Measurements from ENCODE around the gene ADGRL1. TPM values are rescaled to one million over a fixed set of nuclear protein-coding genes. Genes with fewer than 3 reads are reported as not detected.

ADGRL1 gene
- total RNA-seq, 1 experiment from 2014 or later, result 117 TPM

DNA sequence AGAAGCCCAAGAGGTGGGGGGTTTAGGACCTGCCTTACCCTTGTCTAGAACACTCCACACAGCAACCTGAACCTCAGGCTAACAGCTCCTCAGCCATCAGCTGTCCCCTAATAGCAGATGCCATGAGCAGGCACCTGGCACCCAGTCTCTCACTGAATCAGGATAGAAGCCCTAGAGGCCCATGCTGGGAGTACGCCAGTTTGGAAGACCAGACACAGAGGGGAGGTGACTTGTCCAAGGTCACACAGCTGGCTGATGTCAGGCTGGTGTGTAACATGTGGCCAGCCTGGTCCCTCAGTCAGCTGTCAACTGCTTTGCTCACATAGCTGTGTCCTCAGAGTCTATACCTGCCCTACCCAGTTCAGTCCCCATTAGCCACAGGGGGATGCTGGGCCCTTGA is 102.7 kb downstream of the ADGRL1 start:
- no CpG with 5 or more reads among the region's 1 CpG for WGBS (ENCODE audit: extremely low coverage, insufficient read length, low lambda C conversion rate)
- no peak overlapping the region for H3T11ph ChIP-seq (ENCODE audit: low read length)
- H3K9me3 Mint-ChIP-seq, result no peaks in the 10 kb centered on the region

More for the DNA sequence above, 102.7 kb downstream of the ADGRL1 start:
- H3K27me3 Mint-ChIP-seq (ENCODE audit: low read depth), result no peaks in the 10 kb centered on the region
- H3K36me3 Mint-ChIP-seq (ENCODE audit: insufficient read depth in 1 of 3, low read depth in 3 of 3), result peaks cover 2 to 24% (median 8%) of the 10 kb centered on the region in 3 experiments; a peak in 4 of 7 replicates
- Histone ChIP-seq H3K4ac (ENCODE audit: low read depth, low read length) (no peak overlapping the region), H4K5ac (ENCODE audit: insufficient read length, low read depth, low read length) (no peak overlapping the region), H3K79me1 (ENCODE audit: insufficient read depth, low read depth, low read length, poor library complexity, severe bottlenecking) (no peaks in the 10 kb centered on the region), H3K27me3 (ENCODE audit: insufficient read depth, low read length) (no peaks in the 10 kb centered on the region), H2AFZ (ENCODE audit: low read length) (no peak overlapping the region), H4K20me1 (ENCODE audit: control insufficient read depth, insufficient read depth, insufficient read length) (no peaks in the 10 kb centered on the region), H3K27ac (ENCODE audit: insufficient read length, low read depth, low read length) (no peak overlapping the region), H2BK15ac (ENCODE audit: low read depth, low read length) (no peak overlapping the region), H4K8ac (replicated peaks; ENCODE audit: insufficient read length, low read depth, low read length) (no peak overlapping the region), H2BK120ac (ENCODE audit: low read depth, low read length, poor library complexity, severe bottlenecking) (no peak overlapping the region), H2BK5ac (ENCODE audit: insufficient read length, low read length) (no peak overlapping the region), H3K56ac (ENCODE audit: insufficient read length, low read depth, low read length) (no peak overlapping the region), H2AK5ac (ENCODE audit: insufficient read length, low read length) (no peak overlapping the region), H3K14ac (ENCODE audit: insufficient read depth, low read length) (no peak overlapping the region), H2BK12ac (ENCODE audit: insufficient read length, low read depth, low read length) (no peak overlapping the region), H3K18ac (ENCODE audit: insufficient read length, low read depth, low read length) (no peak overlapping the region), H4K91ac (ENCODE audit: insufficient read length, low read depth, low read length) (no peak overlapping the region), H3K23ac (ENCODE audit: insufficient read length, low read depth, low read length) (no peak overlapping the region), H3K9ac (ENCODE audit: extremely low read depth, insufficient read length, low read length) (no peak overlapping the region), H3K4me2 (ENCODE audit: insufficient read depth, insufficient read length, low read length) (no peak overlapping the region), H2BK20ac (ENCODE audit: low read depth, low read length, poor library complexity, severe bottlenecking) (no peak overlapping the region), H3K9me3 (ENCODE audit: control insufficient read depth, low read depth, low read length) (no peaks in the 10 kb centered on the region), H3K23me2 (ENCODE audit: insufficient read length, low read depth, low read length, poor library complexity, severe bottlenecking) (no peaks in the 10 kb centered on the region), H3K4me1 (ENCODE audit: insufficient read depth, low read length) (no peaks in the 10 kb centered on the region), H3K79me2 (ENCODE audit: insufficient read depth, low read length) (no peaks in the 10 kb centered on the region)
- no peak overlapping the region for H3K27ac Mint-ChIP-seq
- H3K4me3 Mint-ChIP-seq, result no peak overlapping the region
- DNase-seq, result no peak
- TF ChIP-seq, protein P1, sequence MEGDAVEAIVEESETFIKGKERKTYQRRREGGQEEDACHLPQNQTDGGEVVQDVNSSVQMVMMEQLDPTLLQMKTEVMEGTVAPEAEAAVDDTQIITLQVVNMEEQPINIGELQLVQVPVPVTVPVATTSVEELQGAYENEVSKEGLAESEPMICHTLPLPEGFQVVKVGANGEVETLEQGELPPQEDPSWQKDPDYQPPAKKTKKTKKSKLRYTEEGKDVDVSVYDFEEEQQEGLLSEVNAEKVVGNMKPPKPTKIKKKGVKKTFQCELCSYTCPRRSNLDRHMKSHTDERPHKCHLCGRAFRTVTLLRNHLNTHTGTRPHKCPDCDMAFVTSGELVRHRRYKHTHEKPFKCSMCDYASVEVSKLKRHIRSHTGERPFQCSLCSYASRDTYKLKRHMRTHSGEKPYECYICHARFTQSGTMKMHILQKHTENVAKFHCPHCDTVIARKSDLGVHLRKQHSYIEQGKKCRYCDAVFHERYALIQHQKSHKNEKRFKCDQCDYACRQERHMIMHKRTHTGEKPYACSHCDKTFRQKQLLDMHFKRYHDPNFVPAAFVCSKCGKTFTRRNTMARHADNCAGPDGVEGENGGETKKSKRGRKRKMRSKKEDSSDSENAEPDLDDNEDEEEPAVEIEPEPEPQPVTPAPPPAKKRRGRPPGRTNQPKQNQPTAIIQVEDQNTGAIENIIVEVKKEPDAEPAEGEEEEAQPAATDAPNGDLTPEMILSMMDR (conservative IDR thresholded peaks at IDR 0.05), result no peak
- H3K4me1 Mint-ChIP-seq, result no peaks in the 10 kb centered on the region

Measured in H9 (cell line).